Choroid plexus epithelial cell (primary cell): ENCODE results near the gene ARMH3.

Experiments
- DNase-seq: peaks from one replicate; pipeline ENCODE4 v3.0.0-alpha.2; 2010; ENCODE audit warnings: low read depth
- H3K4me3 ChIP-seq: 2 replicates; pipeline ENCODE4 v1.5.1; 2011; ENCODE audit warnings: low read depth, mild to moderate bottlenecking, control low read depth, low read length, moderate library complexity
- CTCF ChIP-seq: conservative IDR thresholded peaks from 2 replicates; pipeline ENCODE4 v1.5.1; 2011; ENCODE audit warnings: low read depth, mild to moderate bottlenecking, control low read depth, inconsistent platforms, low read length, moderate library complexity

The ARMH3 gene

GRCh38 chr10:101892782-101893391, 163.1 kb downstream of the ARMH3 start:
- no peak overlapping the region for H3K4me3 ChIP-seq
- TF ChIP-seq CTCF = no peak
- DNase-seq = no peak

GRCh38 chr10:101889256-101890210, 166.4 kb downstream of the ARMH3 start:
- TF ChIP-seq CTCF = peak; percentile 96
- no peak overlapping the region for H3K4me3 ChIP-seq
- peak; percentile 91 for DNase-seq

GRCh38 chr10:101888251-101888949, 167.6 kb downstream of the ARMH3 start:
- DNase-seq = no peak
- no peak for TF ChIP-seq CTCF
- H3K4me3 ChIP-seq = no peak overlapping the region

- TF ChIP-seq CTCF = no peak
- DNase-seq = no peak
- H3K4me3 ChIP-seq = no peak overlapping the region
These were observed 168.2 kb downstream of the ARMH3 start for GRCh38 chr10:101887775-101888174.

- no peak for TF ChIP-seq CTCF
- no peak overlapping the region for H3K4me3 ChIP-seq
- no peak for DNase-seq
These were observed 169.3 kb downstream of the ARMH3 start for GRCh38 chr10:101886521-101887312.

- no peak overlapping the region for H3K4me3 ChIP-seq
- DNase-seq = no peak
- TF ChIP-seq CTCF = no peak
These were observed 174.8 kb downstream of the ARMH3 start for GRCh38 chr10:101881036-101881774.
